NK-92 (cell line): ENCODE results near the gene VPS13C.
"Not testable (repeated sequence)": the region's sequence is repeated elsewhere in the genome, so short reads cannot be mapped to it uniquely, and the experiment has no call there.

Experiments
- DNase-seq: peaks from one replicate; lab custom pipeline; 2025; ENCODE audit not compliant: unreplicated experiment; lab: John Stamatoyannopoulos, UW

The VPS13C gene

DNA sequence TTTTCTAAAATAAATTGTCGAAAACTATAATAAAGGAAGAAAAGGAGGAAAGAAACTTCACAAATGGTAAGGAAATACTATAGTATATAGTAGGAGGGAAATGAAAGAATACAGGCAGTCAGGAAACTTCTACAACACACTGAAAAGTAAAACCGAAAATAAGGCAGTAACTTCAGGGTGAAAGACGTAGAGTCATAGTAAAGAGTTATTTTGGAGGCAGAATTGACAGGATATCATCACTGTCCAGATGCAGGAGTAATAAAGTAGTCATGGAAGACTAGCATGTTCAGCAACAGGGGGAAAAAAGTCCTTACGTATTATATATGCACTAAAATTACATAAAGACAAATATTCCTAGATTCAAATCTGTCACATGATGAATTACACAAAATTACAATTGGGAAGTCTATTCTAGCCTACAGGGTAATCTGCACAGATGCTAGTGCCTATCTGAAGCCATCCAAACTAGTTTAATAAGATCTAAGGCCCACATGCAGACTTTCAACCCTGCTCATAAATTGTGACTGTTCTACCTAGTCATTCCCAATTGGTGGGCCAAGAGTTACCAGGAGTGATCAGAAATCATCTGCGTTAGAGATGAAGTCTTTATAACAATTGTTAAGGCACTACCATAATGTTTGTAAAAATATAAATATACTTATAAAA, 14.0 kb downstream of the VPS13C start:
- DNase-seq, result no peak

GRCh38 chr15:62035256-62035924, 24.9 kb downstream of the VPS13C start:
- no peak for DNase-seq

DNA sequence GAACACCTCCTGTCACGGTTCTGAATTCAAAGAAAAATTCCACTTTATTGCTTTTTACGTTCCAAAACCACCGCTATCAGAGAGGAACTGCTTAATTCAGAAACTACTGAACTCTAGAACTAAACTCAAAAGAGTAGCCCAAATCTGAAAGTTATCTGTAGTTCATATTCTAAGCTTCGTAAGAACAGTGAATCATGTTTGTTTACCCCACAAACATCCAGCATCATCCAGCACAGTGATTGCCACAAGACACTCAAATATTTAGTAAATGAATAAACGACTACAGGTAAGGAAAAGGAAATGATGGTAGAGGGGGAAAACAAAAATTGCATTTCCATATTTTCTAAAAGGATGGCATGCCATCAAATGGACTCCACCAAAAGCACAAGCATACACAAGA, 32.3 kb downstream of the VPS13C start:
- DNase-seq, result no peak

DNA sequence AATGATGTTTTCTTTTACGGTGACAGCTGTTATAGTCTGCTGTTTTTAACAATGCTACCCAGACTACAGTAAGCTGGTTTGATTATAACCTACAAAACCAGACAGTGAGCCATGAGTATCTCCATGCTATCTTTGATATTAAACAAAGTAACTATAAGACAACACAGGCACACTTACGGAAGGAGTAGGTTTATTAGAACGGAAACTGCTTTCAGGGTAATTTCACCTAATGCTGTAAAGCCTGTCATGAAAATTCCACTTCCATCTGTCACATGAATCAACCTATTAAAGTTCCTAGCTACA, 33.0 kb downstream of the VPS13C start:
- no peak for DNase-seq

- DNase-seq, result no peak
Measured at GRCh38 chr15:62026487-62027262, 33.6 kb downstream of the VPS13C start.

DNA sequence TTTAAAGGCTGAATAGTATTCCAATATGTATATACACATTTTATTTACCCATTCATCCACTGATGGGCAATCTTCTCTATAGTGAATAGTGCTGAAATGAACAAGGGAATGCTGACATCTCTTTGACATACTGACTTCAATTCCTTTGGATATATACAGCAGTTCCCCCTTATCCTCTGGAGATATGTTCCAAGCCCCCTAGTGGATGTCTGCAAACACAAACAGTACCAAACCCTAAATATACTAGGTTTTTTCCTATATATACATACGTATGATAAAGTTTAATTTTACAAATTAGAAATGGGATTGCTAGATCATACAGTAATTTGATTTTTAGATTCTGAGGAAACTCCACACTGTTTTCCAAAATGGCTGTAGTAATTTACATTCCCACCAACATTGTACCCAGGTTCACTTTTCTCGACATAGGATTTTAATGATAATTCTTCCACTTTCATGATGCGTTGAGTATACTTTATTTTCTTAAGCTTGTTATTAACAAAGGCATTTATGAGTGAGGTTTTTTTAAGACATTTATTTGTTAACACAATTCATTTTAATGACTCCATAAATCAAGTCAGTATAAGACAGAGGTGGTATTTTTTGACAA, 38.2 kb downstream of the VPS13C start:
- DNase-seq, result no peak

DNA sequence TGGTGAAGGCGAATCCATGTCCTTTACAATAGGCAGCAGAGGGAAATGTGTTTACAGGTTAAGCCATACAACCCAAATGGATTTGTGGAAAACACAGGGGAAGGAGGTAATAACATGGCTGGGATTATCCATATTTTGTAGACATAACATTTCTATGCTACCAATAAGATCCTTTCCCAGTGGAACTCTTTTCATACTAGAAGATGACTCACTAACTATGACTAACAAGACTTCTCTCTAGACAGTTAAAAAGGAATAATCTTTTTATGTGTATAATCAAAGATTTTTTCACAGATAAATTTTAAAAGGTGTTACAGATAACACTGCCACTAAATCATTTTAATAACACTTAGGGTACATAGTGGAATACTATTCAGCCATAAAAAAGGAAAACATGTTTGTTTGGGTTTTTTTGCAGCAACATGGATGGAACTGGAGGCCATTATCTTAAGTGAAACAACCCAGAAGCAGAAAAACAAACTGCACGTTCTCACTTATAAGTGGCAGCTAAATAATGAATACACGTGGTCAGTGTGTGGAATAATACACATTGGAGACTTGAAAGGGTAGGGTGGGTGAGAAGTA, 39.6 kb downstream of the VPS13C start:
- no peak for DNase-seq

DNA sequence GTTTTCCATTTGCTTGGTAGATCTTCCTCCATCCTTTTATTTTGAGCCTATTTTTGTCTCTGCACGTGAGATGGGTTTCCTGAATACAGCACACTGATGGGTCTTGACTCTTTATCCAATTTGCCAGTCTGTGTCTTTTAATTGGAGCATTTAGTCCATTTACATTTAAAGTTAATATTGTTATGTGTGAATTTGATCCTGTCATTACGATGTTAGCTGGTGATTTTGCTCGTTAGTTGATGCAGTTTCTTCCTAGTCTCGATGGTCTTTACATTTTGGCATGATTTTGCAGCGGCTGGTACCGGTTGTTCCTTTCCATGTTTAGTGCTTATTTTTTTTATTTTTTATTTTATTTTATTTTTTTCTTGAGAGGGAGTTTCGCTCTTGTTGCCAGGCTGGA, 54.9 kb downstream of the VPS13C start:
- not testable (repeated sequence) for DNase-seq

DNA sequence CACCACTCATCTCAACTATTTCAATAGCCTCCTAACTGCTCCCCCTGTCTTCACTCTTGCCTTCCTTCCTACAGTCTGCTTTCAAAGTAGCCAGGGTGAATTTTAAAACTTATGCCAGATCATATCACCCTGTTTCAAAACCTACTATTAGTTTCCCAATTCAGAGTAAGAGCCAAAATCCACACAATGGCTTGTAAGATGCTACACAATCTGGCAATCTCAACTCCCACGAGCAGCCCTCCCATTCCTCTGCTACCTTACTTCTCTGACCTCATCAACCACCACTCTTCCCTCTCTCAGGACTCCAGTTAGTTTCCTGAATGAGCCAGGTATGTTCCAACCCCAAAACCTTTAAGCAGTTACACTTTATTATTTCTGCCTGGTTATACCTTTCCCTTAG, 62.5 kb downstream of the VPS13C start:
- DNase-seq, result no peak

GRCh38 chr15:61996056-61996635, 64.1 kb downstream of the VPS13C start:
- DNase-seq, result no peak

- DNase-seq, result no peak
Measured at GRCh38 chr15:61994216-61994615, 66.0 kb downstream of the VPS13C start.

DNA sequence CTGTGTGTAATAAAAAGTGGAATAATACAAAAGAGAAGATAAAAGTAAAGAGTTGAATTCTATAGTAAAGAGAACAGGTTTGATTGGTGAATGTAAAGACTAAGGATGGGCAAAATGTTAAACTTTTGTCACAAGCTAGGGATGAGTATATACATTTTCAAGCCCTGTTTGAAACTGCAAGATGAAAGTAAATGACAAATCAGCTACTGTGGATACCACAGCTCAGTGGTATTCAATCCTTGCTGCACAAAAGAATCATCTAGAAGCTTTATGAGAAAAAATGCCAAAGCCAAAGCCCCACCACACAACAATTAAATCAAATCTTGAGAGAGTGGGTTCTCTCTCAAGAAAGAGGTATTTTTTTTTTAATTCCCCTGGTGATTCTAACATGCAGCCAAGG, 67.7 kb downstream of the VPS13C start:
- DNase-seq, result no peak

DNA sequence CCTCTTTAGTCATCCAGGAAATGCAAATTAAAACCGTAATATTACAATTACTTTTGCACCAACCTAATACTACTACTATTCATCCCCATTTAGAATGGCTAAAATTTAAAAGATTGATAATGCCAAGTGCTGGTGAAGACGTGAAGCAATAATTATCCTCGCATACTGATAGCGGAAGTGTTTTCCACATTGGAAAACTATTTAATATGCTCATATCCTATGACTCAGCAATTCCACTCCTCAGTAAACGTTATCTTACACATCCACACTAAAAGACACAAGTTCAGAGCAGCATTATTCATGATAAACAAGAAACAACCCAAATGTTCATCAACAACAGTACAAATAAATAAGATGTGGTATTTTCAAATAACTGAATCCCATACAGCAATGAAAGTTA, 70.6 kb downstream of the VPS13C start:
- no peak for DNase-seq

- DNase-seq, result no peak
Measured at GRCh38 chr15:61987824-61988223, 72.4 kb downstream of the VPS13C start.

- no peak for DNase-seq
Measured at GRCh38 chr15:61983081-61983480, 77.2 kb downstream of the VPS13C start.

GRCh38 chr15:61978225-61978624, 82.0 kb downstream of the VPS13C start:
- DNase-seq, result no peak

DNA sequence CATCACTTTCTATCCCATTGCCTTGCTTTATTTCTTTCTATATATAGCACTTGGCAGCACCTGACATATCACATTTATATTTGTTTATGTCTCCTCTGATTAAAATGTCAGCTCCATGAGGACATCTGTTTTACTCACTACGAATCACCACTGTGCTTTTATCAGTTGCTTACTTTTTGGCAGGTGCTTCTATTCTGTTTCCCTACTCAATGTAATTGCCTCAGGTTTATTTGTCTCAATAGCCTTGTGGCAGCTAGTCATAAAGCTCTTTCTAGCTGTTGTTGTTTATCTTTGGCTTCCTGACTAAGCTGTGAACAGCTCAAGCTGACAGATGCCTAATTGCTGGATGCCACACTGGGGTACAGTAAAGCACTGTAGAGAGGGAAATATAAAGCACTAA, 85.5 kb downstream of the VPS13C start:
- no peak for DNase-seq

GRCh38 chr15:61974118-61974517, 86.1 kb downstream of the VPS13C start:
- DNase-seq, result no peak

GRCh38 chr15:61951949-61952348, 108.3 kb downstream of the VPS13C start:
- DNase-seq, result no peak

- DNase-seq, result no peak
Measured at GRCh38 chr15:61946778-61947177, 113.5 kb downstream of the VPS13C start.

GRCh38 chr15:61943992-61944391, 116.3 kb downstream of the VPS13C start:
- no peak for DNase-seq
